H1 (cell line): ENCODE measurements around the gene DES. TPM values are rescaled to one million over a fixed set of nuclear protein-coding genes. Genes with fewer than 3 reads are reported as not detected.

Experiments used
- CTCF ChIA-PET: fragments of 300-600 bp; sonication (Branson Sonifier 250); formaldehyde crosslinking; loops from one replicate; lab custom pipeline; 2021; ENCODE audit not compliant: partially characterized antibody; lab: Charles Lee
- POLR2A ChIA-PET: fragments of 300-600 bp; sonication (Branson Sonifier 250); formaldehyde crosslinking; loops from one replicate; lab custom pipeline; 2021; ENCODE audit warnings: inconsistent platforms; ENCODE audit not compliant: partially characterized antibody; lab: Charles Lee
- DNase-seq, 2 experiments: peaks; one replicate each; pipeline versions ENCODE4 v3.0.0 to v3.0.0-alpha.2; 2010 to 2022; ENCODE audit warnings: low spot score in 2 of 2, low read depth in 1 of 2, mixed read lengths in 1 of 2
- FAIRE-seq: peaks from 2 replicates; lab custom pipeline; 2011; peaks lifted over from hg19 to GRCh38; lab: Jason Lieb, UNC
- H2AFZ ChIP-seq: 2 replicates; pipeline ENCODE4 v1.8.1; 2012; ENCODE audit warnings: low read length, inconsistent platforms
- H2AK5ac ChIP-seq: 2 replicates; pipeline ENCODE4 v1.6.1; 2013; ENCODE audit warnings: low read depth, low read length
- H2BK120ac ChIP-seq: replicated peaks from 2 replicates; pipeline ENCODE3; 2013; ENCODE audit warnings: low read depth, low read length, inconsistent platforms
- H2BK12ac ChIP-seq: 2 replicates; pipeline ENCODE4 v1.6.1; 2013; ENCODE audit warnings: low read depth, low read length
- H2BK15ac ChIP-seq: 2 replicates; pipeline ENCODE4 v1.6.1; 2013; ENCODE audit warnings: low read length
- H2BK20ac ChIP-seq: 2 replicates; pipeline ENCODE4 v1.6.1; 2013; ENCODE audit warnings: low read length
- H2BK5ac ChIP-seq: 2 replicates; pipeline ENCODE4 v1.6.1; 2013; ENCODE audit warnings: low read depth, low read length
- H3K14ac ChIP-seq: 2 replicates; pipeline ENCODE4 v1.6.1; 2013; ENCODE audit warnings: inconsistent platforms; ENCODE audit not compliant: insufficient read length
- H3K18ac ChIP-seq: 2 replicates; pipeline ENCODE4 v1.6.1; 2013; ENCODE audit warnings: low read length; ENCODE audit errors: extremely low read depth
- H3K23ac ChIP-seq: 2 replicates; pipeline ENCODE4 v1.6.1; 2013; ENCODE audit warnings: inconsistent platforms; ENCODE audit not compliant: insufficient read length
- H3K23me2 ChIP-seq: 2 replicates; pipeline ENCODE4 v1.6.1; 2013; ENCODE audit warnings: low read depth, low read length
- H3K27ac ChIP-seq: 2 replicates; pipeline ENCODE4 v1.6.1; 2011; ENCODE audit warnings: low read depth, low read length, inconsistent platforms
- H3K27me3 ChIP-seq, 4 experiments: replicated peaks in 1 of 4; 1 replicate in 1 of 4; 2 replicates in 3 of 4; pipeline versions ENCODE4 v1.6.1 to v1.8.1; 2011 to 2013; ENCODE audit warnings: low read length in 3 of 4, mild to moderate bottlenecking in 3 of 4, inconsistent platforms in 2 of 4, mixed read lengths in 2 of 4, moderate library complexity in 1 of 4; ENCODE audit not compliant: control insufficient read depth in 3 of 4, insufficient read depth in 3 of 4; ENCODE audit errors: extremely low read depth in 1 of 4
- H3K36me3 ChIP-seq, 4 experiments: 2 replicates each; pipeline versions ENCODE4 v1.6.1 to v1.8.1; 2011 to 2013; ENCODE audit warnings: mild to moderate bottlenecking in 4 of 4, low read length in 3 of 4, moderate library complexity in 2 of 4, control low read depth in 1 of 4, inconsistent platforms in 1 of 4; ENCODE audit not compliant: insufficient read depth in 4 of 4, control insufficient read depth in 2 of 4
- H3K4ac ChIP-seq: replicated peaks from 2 replicates; pipeline ENCODE3; 2013; ENCODE audit warnings: low read length, low read depth, mixed read lengths, inconsistent platforms; ENCODE audit not compliant: insufficient read length
- H3K4me1 ChIP-seq, 4 experiments: replicated peaks in 1 of 4; 1 replicate in 1 of 4; 2 replicates in 3 of 4; pipeline versions ENCODE4 v1.6.1 to v1.8.1; 2011 to 2013; ENCODE audit warnings: low read length in 3 of 4, inconsistent platforms in 2 of 4, mixed read lengths in 1 of 4; ENCODE audit not compliant: insufficient read depth in 4 of 4, control insufficient read depth in 3 of 4
- H3K4me2 ChIP-seq, 2 experiments: 2 replicates each; pipeline versions ENCODE4 v1.6.1 to v1.8.1; 2011 to 2013; ENCODE audit warnings: low read depth in 2 of 2, low read length in 2 of 2, control low read depth in 1 of 2, inconsistent platforms in 1 of 2, mild to moderate bottlenecking in 1 of 2; ENCODE audit not compliant: insufficient read depth in 1 of 2
- H3K4me3 ChIP-seq, 4 experiments: fragments of 200-600, 300-600 bp in 1 of 4; sonication (generic), shearing (Covaris generic), sonication (Bioruptor Twin) in 1 of 4; 2 replicates each; pipeline versions ENCODE4 v1.5.1 to v1.8.1; 2011 to 2016; ENCODE audit warnings: low read length in 4 of 4, low read depth in 3 of 4, control low read depth in 2 of 4, inconsistent platforms in 2 of 4, mild to moderate bottlenecking in 2 of 4, mixed read lengths in 1 of 4, moderate library complexity in 1 of 4; ENCODE audit not compliant: insufficient read depth in 2 of 4; ENCODE audit errors: extremely low read depth in 1 of 4
- H3K56ac ChIP-seq: replicated peaks from 2 replicates; pipeline ENCODE3; 2013; ENCODE audit warnings: low read depth, mild to moderate bottlenecking, mixed read lengths, low read length, inconsistent platforms; ENCODE audit not compliant: insufficient read length
- H3K79me1 ChIP-seq: 2 replicates; pipeline ENCODE4 v1.6.1; 2013; ENCODE audit warnings: low read depth, low read length, control low read depth
- H3K79me2 ChIP-seq, 2 experiments: 2 replicates each; pipeline versions ENCODE4 v1.6.1 to v1.8.1; 2012 to 2013; ENCODE audit warnings: low read length in 2 of 2, mild to moderate bottlenecking in 2 of 2, inconsistent platforms in 1 of 2; ENCODE audit not compliant: insufficient read depth in 2 of 2, control insufficient read depth in 1 of 2
- H3K9ac ChIP-seq, 4 experiments: replicated peaks in 1 of 4; 1 replicate in 1 of 4; 2 replicates in 3 of 4; pipeline versions ENCODE4 v1.6.1 to v1.8.1; 2011 to 2013; ENCODE audit warnings: low read depth in 3 of 4, low read length in 3 of 4, control low read depth in 2 of 4, mild to moderate bottlenecking in 2 of 4, moderate library complexity in 2 of 4, inconsistent platforms in 1 of 4; ENCODE audit errors: extremely low read depth in 1 of 4
- H3K9me3 ChIP-seq, 2 experiments: 2 replicates each; pipeline versions ENCODE4 v1.6.1 to v1.8.1; 2012 to 2013; ENCODE audit warnings: mild to moderate bottlenecking in 2 of 2, moderate library complexity in 2 of 2, control low read depth in 1 of 2, inconsistent platforms in 1 of 2, low read depth in 1 of 2, low read length in 1 of 2, mixed read lengths in 1 of 2; ENCODE audit not compliant: insufficient read depth in 2 of 2
- H4K20me1 ChIP-seq, 2 experiments: replicated peaks in 1 of 2; 2 replicates each; pipeline versions ENCODE3 to v1.8.1; 2011 to 2013; ENCODE audit warnings: inconsistent platforms in 2 of 2, low read length in 2 of 2, mild to moderate bottlenecking in 1 of 2; ENCODE audit not compliant: insufficient read depth in 2 of 2, control insufficient read depth in 1 of 2
- H4K5ac ChIP-seq: 2 replicates; pipeline ENCODE4 v1.6.1; 2013; ENCODE audit warnings: low read length, low read depth, mixed read lengths, inconsistent platforms; ENCODE audit not compliant: insufficient read length
- H4K8ac ChIP-seq: 2 replicates; pipeline ENCODE4 v1.8.0; 2013; ENCODE audit warnings: mild to moderate bottlenecking, moderate library complexity, low read length, inconsistent platforms; ENCODE audit not compliant: insufficient read depth; ENCODE audit errors: extremely low read depth
- H4K91ac ChIP-seq: replicated peaks from 2 replicates; pipeline ENCODE3; 2013; ENCODE audit warnings: low read length, mixed read lengths, inconsistent platforms; ENCODE audit not compliant: insufficient read length
- CREB1 ChIP-seq: IDR thresholded peaks from 2 replicates; pipeline ENCODE4 v1.6.1; 2012; ENCODE audit warnings: inconsistent platforms
- E2F6 ChIP-seq: IDR thresholded peaks from 2 replicates; pipeline ENCODE4 v1.6.1; 2012; ENCODE audit warnings: inconsistent platforms
- HDAC2 ChIP-seq, 2 experiments: fragments of 300-600 bp in 1 of 2; sonication (generic) in 1 of 2; IDR thresholded peaks; 2 replicates each; pipeline ENCODE4 v1.6.1; 2011 to 2012; ENCODE audit warnings: low read depth in 2 of 2, low read length in 2 of 2, mild to moderate bottlenecking in 2 of 2, moderate library complexity in 2 of 2, borderline replicate concordance in 1 of 2, inconsistent platforms in 1 of 2
- JUND ChIP-seq: IDR thresholded peaks from 2 replicates; pipeline ENCODE4 v1.6.1; 2011; ENCODE audit warnings: mild to moderate bottlenecking, improper control_type of control experiment, low read length
- KDM1A ChIP-seq: fragments of 200-600, 300-600 bp; sonication (generic); IDR thresholded peaks from 2 replicates; pipeline ENCODE4 v1.7.1; 2016; ENCODE audit warnings: mild to moderate bottlenecking, low read length, borderline replicate concordance
- POLR2AphosphoS5 ChIP-seq: IDR thresholded peaks from 2 replicates; pipeline ENCODE4 v1.6.1; 2011; ENCODE audit warnings: low read depth, low read length
- RAD21 ChIP-seq, 2 experiments: IDR thresholded peaks in 1 of 2; conservative IDR thresholded peaks in 1 of 2; 2 replicates each; pipeline ENCODE4 v1.6.1; 2011; ENCODE audit warnings: low read depth in 2 of 2, low read length in 2 of 2, improper control_type of control experiment in 1 of 2, inconsistent platforms in 1 of 2, mild to moderate bottlenecking in 1 of 2, moderate library complexity in 1 of 2
- RNF2 ChIP-seq: fragments of 200-900, 300-1000 bp; sonication (generic); IDR thresholded peaks from 2 replicates; pipeline ENCODE4 v1.7.1; 2016; ENCODE audit warnings: borderline replicate concordance, low read depth, mild to moderate bottlenecking, antibody characterized with exemption, low read length; ENCODE audit not compliant: poor library complexity, severe bottlenecking; ENCODE audit errors: missing control alignments
- WGBS, 2 experiments: shearing (Covaris generic) in 1 of 2; methylation state at CpG; one replicate each; pipeline versions ENCODE4 v1.1.6 to v1.1.7; 2013 to 2015; ENCODE audit warnings: low lambda C conversion rate in 2 of 2, mixed read lengths in 2 of 2, inconsistent platforms in 1 of 2, low coverage in 1 of 2, missing lambda C conversion rate in 1 of 2; ENCODE audit not compliant: insufficient replicate concordance in 2 of 2, insufficient coverage in 1 of 2, insufficient read length in 1 of 2; ENCODE audit errors: extremely low coverage in 1 of 2, missing lambda C conversion rate in 1 of 2; 5-methylcytosine and 5-hydroxymethylcytosine counted together
- polyA plus RNA-seq, 7 experiments: library from polyadenylated mRNA; depleted of rRNA in 3 of 7; stranded (reverse) in 5 of 7; unstranded in 2 of 7; fragments of >200 nt in 5 of 7; fragments of 200-250 nt in 2 of 7; gene quantifications; 1 replicate in 5 of 7; 2 replicates in 1 of 7; 4 replicates in 1 of 7; pipeline versions ENCODE4 v1.2.1 to v1.2.3, GENCODE V29; 2011 to 2013; ENCODE audit warnings: missing spikeins in 2 of 7, mixed read lengths in 2 of 7
- total RNA-seq: library from RNA; stranded (reverse); fragmentation: NEBNext Ultra II Directional; extraction: Animal tissue kit (Norgen Biotek cat#: 25700); gene quantifications from 2 replicates; pipeline ENCODE4 v1.2.1, GENCODE V29; 2021

Gene DES
- total and polyA plus RNA-seq, 2 of the 8 experiments (the other 6 are each of a cell fraction or from before 2014, with no cell fraction given), result 1.8 to 4.3 TPM

DNA sequence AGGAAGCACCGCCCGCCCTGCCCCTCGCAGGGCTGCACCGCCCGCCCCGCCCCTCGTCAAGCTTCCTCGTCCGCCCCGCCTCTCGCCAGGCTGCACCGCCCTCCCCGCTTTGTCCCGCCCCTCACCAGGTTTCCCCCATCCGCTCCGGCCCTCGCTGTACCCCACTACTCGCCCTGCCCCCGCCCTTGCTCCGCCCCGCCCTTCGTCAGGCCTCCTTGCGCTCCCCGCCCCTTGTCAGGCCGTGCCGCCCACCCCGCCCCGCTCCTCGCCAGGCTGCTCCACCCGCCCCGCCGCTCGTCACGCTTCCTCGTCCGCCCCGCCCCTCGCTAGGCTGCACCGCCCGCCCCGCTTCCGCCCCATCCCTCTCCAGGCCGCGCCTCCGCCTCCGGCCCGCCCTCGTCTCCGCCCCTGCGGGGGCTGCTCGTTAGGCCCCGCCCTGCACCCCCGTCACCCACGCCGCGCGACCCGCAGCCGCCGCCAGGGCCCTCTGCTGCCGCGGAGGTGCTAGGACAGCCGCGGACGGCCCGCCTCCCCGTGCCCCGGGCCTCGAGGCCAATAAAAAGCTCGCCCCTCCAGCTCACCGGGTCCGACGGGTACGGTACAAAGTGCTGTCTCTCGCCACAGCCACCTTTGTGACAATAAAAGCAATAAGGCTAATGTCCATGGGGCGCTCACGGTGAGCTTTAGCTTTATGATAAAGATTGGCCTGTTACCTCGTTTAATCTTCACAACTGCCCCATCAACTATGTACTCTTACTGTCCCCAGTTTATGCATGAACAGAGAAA, 29.9 kb upstream of the DES start:
- no peak overlapping the region for H3K14ac ChIP-seq
- H3K79me2 ChIP-seq, result no peaks in the 10 kb centered on the region
- peaks cover 0 to 3% of the 10 kb centered on the region in 2 experiments for H4K20me1 ChIP-seq
- no peaks in the 10 kb centered on the region; a peak in 1 of 7 replicates for H3K27me3 ChIP-seq
- H4K8ac ChIP-seq, result no peak overlapping the region
- no peak overlapping the region for H2BK120ac ChIP-seq
- peaks cover 3% of the 10 kb centered on the region for H3K23me2 ChIP-seq
- FAIRE-seq (no peak), DNase-seq (peak; percentile 81 to 97)
- no peak overlapping the region for H3K56ac ChIP-seq
- 4% methylated on average over 31 of the region's 78 CpGs; no CpG with 5 or more reads in 1 of the 2 experiments for WGBS, 2 experiments
- peaks cover 8 to 16% (median 13%) of the 10 kb centered on the region in 4 experiments; a peak in 7 of 8 replicates for H3K36me3 ChIP-seq
- no peak overlapping the region for H3K4ac ChIP-seq
- H4K91ac ChIP-seq, result no peak overlapping the region
- H3K27ac ChIP-seq, result no peak overlapping the region
- no peaks in the 10 kb centered on the region for H3K9me3 ChIP-seq
- H3K9ac ChIP-seq, result peak overlapping the region in 1 of 4 experiments; percentile 16; a peak in 3 of 7 replicates
- H2AFZ ChIP-seq, result peak overlapping the region; percentile 89
- peak overlapping the region; percentile 61 to 69 for H3K4me2 ChIP-seq
- H2BK12ac ChIP-seq, result no peak overlapping the region
- H3K23ac ChIP-seq, result no peak overlapping the region
- H3K4me1 ChIP-seq, result peaks cover 0 to 14% (median 4%) of the 10 kb centered on the region in 4 experiments; a peak in 5 of 7 replicates
- H3K18ac ChIP-seq, result no peak overlapping the region; the same call in 1 of the 2 replicates
- H4K5ac ChIP-seq, result no peak overlapping the region
- peaks cover 2% of the 10 kb centered on the region for H3K79me1 ChIP-seq
- POLR2A ChIA-PET, result interaction anchor here (0.7 to 2.0 kb wide), 11 partner anchors 10 to 143 kb away, joined by 3 to 8 read pairs (median 4); partner anchors contain the start of genes GLB1L and STK16
- peak overlapping the region; percentile 36 to 75 (median 54) for H3K4me3 ChIP-seq
- no peak overlapping the region for H2BK15ac ChIP-seq
- H2BK5ac ChIP-seq, result no peak overlapping the region
- H2AK5ac ChIP-seq, result no peak overlapping the region
- CTCF ChIA-PET, result interaction anchor here (0.5 to 8.0 kb wide), 25 partner anchors 10 to 278 kb away, joined by 3 to 142 read pairs (median 5); partner anchors contain the start of genes GMPPA and SPEG
- H2BK20ac ChIP-seq, result no peak overlapping the region
- TF ChIP-seq HDAC2 (IDR thresholded peaks at IDR 0.05; ENCODE audit: borderline replicate concordance in 1 of 2, low read depth in 2 of 2, low read length in 2 of 2), result peak; percentile 97 to 99
- TF ChIP-seq POLR2AphosphoS5, result no peak
- TF ChIP-seq CREB1, result peak; percentile 54; the same call in 1 of the 2 replicates
- TF ChIP-seq E2F6, result peak; percentile 17; the same call in 1 of the 2 replicates
- no peak for TF ChIP-seq RNF2
- peak; percentile 26; the same call in 1 of the 2 replicates for TF ChIP-seq JUND
- TF ChIP-seq RAD21 (IDR thresholded peaks at IDR 0.05 in 1 of 2, conservative IDR thresholded peaks at IDR 0.05 in 1 of 2; ENCODE audit: low read depth in 2 of 2, low read length in 2 of 2), result peak in 1 of 2 experiments; percentile 24; a peak in 1 of 4 replicates
- peak; percentile 39; the same call in 1 of the 2 replicates for TF ChIP-seq KDM1A
